Measurements from ENCODE around the gene TRAPPC13. TPM values are rescaled to one million over a fixed set of nuclear protein-coding genes. Genes with fewer than 3 reads are reported as not detected.
A peak's percentile ranks its signal among the peaks of the same experiment; 100 is the strongest.
"Not testable (repeated sequence)": the region's sequence is repeated elsewhere in the genome, so short reads cannot be mapped to it uniquely, and the experiment has no call there.

The TRAPPC13 gene
- total RNA-seq, 1 donor from 2014 or later, result 23.3 TPM

DNA sequence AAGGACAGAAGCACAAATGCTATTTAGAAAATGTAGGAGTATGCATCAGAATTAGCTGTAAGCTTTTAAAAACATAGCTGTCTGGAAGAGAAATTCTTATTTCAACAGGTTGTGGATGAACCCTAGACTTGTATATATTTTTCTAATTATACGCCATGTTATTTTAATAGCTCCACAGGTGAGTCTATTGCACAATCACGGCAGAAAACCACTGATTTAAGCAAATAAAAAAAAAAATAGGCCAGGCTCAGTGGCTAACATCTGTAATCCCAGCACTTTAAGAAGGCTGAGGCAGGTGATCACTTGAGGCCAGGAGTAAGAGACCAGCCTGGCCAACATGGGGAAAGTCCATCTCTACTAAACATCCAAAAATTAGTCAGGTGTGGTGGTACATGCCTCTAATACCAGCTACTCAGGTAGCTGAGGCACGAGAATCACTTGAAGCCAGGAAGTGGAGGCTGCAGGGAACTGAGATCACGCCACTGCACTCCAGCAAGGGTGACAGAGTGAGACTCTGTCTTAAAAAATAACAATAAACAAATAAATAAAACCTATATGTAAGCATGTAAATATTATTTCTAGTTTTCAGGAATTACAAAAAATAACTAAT is 12.4 kb upstream of the TRAPPC13 start:
- no peak for DNase-seq
- intact Hi-C loops (cut with micrococcal nuclease), result no loop called here
- H3K36me3 ChIP-seq, result peaks cover 85% of the 10 kb centered on the region
- no peaks in the 10 kb centered on the region for H3K9me3 ChIP-seq (replicated peaks)
- TF ChIP-seq, protein P1, sequence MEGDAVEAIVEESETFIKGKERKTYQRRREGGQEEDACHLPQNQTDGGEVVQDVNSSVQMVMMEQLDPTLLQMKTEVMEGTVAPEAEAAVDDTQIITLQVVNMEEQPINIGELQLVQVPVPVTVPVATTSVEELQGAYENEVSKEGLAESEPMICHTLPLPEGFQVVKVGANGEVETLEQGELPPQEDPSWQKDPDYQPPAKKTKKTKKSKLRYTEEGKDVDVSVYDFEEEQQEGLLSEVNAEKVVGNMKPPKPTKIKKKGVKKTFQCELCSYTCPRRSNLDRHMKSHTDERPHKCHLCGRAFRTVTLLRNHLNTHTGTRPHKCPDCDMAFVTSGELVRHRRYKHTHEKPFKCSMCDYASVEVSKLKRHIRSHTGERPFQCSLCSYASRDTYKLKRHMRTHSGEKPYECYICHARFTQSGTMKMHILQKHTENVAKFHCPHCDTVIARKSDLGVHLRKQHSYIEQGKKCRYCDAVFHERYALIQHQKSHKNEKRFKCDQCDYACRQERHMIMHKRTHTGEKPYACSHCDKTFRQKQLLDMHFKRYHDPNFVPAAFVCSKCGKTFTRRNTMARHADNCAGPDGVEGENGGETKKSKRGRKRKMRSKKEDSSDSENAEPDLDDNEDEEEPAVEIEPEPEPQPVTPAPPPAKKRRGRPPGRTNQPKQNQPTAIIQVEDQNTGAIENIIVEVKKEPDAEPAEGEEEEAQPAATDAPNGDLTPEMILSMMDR (IDR thresholded peaks at IDR 0.05; ENCODE audit: borderline replicate concordance), result no peak
- no peak overlapping the region for H3K4me3 ChIP-seq
- H3K27ac ChIP-seq (replicated peaks), result no peak overlapping the region
- H3K27me3 ChIP-seq (ENCODE audit: low read depth), result no peaks in the 10 kb centered on the region
- no peaks in the 10 kb centered on the region for H3K4me1 ChIP-seq

DNA sequence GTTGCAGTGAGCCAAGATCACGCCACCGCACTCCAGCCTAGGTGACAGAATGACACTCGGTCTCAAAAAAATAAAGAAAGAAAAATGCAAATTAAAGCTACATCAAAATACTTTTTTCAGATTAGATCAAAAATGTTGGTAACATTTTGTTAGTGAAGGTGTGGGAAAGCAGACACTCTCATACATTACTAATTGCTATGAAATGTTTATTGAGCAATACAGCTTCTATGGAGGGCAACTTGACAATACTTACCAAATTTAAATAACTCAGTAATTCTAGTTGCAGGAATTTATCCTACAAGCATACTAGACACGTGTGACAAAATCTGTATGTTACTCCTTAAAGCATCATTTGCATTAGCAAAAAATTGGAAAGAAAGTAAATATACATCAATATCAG is 4.8 kb upstream of the TRAPPC13 start:
- H3K4me1 ChIP-seq, result peaks cover 48% of the 10 kb centered on the region
- H3K27me3 ChIP-seq (ENCODE audit: low read depth), result no peaks in the 10 kb centered on the region
- intact Hi-C loops (cut with micrococcal nuclease), result no loop called here
- no peaks in the 10 kb centered on the region for H3K9me3 ChIP-seq (replicated peaks)
- peaks cover 17% of the 10 kb centered on the region for H3K36me3 ChIP-seq
- H3K27ac ChIP-seq (replicated peaks), result no peak overlapping the region
- TF ChIP-seq, protein P1 (IDR thresholded peaks at IDR 0.05; ENCODE audit: borderline replicate concordance), result no peak
- no peak overlapping the region for H3K4me3 ChIP-seq
- DNase-seq, result no peak

DNA sequence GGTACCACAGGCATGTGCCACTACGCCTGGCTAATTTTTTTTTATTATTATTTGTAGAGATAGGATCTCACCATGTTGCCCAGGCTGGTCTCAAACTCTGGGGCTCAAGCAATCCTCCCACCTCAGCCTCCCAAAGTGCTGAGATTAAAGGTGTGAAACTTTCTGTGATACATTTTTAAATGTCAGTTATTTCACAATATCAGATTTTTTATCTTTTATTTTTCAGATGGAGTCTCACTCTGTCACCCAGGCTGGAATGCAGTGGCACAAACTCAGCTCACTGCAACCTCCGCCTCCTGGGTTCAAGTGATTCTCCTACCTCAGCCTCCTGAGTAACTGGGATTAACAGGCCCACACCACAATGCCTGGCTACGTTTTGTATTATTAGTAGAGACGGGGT is 2.9 kb upstream of the TRAPPC13 start:
- H3K27ac ChIP-seq (replicated peaks); H3K27me3 ChIP-seq (ENCODE audit: low read depth); H3K4me3 ChIP-seq; DNase-seq; H3K9me3 ChIP-seq (replicated peaks); intact Hi-C loops (cut with micrococcal nuclease); H3K36me3 ChIP-seq: not testable (repeated sequence)
- peaks cover 67% of the 10 kb centered on the region for H3K4me1 ChIP-seq

DNA sequence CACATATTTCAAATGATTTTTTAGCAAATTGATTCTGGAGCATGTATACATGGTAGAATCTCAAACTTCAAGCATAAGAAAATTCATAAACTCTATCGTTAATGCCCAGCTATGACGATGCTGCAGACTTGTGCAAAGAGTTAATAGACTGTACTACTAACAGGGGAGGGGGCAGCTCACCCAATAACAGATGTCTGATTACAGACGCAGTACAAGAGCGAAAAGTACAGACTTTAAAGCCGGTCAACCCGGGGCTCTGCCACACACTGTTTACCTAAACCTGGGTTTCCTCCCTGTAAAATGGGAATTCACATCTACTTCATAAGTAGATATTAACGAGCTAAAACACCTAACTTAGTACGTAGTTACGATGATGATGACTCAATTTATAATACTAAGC is 1.3 kb upstream of the TRAPPC13 start:
- Histone ChIP-seq H3K4me3 (peak overlapping the region; percentile 74), H3K9me3 (replicated peaks) (no peaks in the 10 kb centered on the region), H3K27me3 (ENCODE audit: low read depth) (no peaks in the 10 kb centered on the region), H3K27ac (replicated peaks) (peak overlapping the region; percentile 95), H3K4me1 (peaks cover 68% of the 10 kb centered on the region), H3K36me3 (peaks cover under 1% of the 10 kb centered on the region)
- TF ChIP-seq, protein P1 (IDR thresholded peaks at IDR 0.05; ENCODE audit: borderline replicate concordance), result no peak
- no peak for DNase-seq
- intact Hi-C loops (cut with micrococcal nuclease), result no loop called here

DNA sequence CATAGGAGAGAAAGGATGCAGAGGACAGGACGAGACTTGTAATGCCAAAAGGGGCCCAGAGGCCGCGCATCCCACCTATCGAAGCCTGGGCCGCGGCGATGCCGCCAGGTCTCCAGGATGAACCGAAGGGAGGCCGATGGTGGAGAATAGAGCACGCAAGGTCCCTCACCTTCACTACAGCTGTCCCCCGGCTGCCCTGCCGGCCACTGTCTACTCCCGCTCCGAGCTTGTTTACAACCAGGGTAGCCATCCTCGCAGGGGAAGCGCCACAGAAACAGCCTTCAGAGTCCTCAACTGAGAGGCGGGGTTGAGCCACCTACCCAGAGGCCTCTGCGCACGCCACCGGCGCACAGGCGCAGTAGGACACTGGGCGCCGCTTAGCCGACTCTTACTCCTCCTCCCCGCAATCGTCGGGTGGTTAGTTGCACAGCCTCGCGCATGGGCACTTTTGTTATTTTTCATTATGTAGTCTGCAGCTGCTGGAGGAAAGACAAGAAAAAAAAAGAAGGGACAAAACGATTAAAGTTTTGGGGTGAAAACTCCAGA is 729 bp upstream of the TRAPPC13 start, which contains the start of gene TRIM23:
Gene TRIM23, minus strand, starts transcription at position 309 of the 546 bp plus-strand sequence. Its CDS starts 59 bp downstream, at position 250.
- peaks cover 68% of the 10 kb centered on the region for H3K4me1 ChIP-seq

DNA sequence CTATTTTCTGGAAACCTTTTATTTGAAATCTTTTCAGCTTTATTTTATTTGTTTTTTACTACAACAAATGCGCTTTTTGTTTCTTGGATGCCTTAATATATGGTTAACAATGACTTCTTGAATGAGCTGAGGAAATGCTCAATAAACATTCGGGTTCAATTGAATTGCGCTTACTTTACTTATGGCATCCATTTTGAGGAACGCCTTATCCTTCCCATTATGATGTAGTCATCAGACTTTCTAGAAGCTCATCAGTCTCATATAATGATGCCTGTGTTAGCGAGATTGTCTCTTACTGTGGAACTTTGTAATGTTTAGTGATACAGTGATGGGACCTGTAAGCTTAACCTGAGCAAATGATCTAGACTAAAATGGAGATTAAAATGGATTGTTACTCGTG is 916 bp downstream of the TRAPPC13 start:
- Histone ChIP-seq H3K4me3 (peak overlapping the region; percentile 74), H3K27me3 (ENCODE audit: low read depth) (no peaks in the 10 kb centered on the region), H3K27ac (replicated peaks) (peak overlapping the region; percentile 95), H3K36me3 (peaks cover 13% of the 10 kb centered on the region), H3K9me3 (replicated peaks) (no peaks in the 10 kb centered on the region), H3K4me1 (peaks cover 61% of the 10 kb centered on the region)
- TF ChIP-seq, protein P1 (IDR thresholded peaks at IDR 0.05; ENCODE audit: borderline replicate concordance), result no peak
- intact Hi-C loops (cut with micrococcal nuclease), result no loop called here
- DNase-seq, result no peak

More for the DNA sequence above, 729 bp upstream of the TRAPPC13 start, which contains the start of gene TRIM23:
- H3K4me3 ChIP-seq, result peak within 1 kb of the TSS; percentile 74
- TF ChIP-seq, protein P1 (IDR thresholded peaks at IDR 0.05; ENCODE audit: borderline replicate concordance), result no peak
- H3K27me3 ChIP-seq (ENCODE audit: low read depth), result no peaks in the 10 kb centered on the region
- no peaks in the 10 kb centered on the region for H3K9me3 ChIP-seq (replicated peaks)
- peak; percentile 91 for DNase-seq
- peaks cover 6% of the 10 kb centered on the region for H3K36me3 ChIP-seq
- peak within 1 kb of the TSS; percentile 95 for H3K27ac ChIP-seq (replicated peaks)
- intact Hi-C loops (cut with micrococcal nuclease), result no loop called here

Data from left ventricle myocardium inferior (tissue), 1 donor.